ENCODE data around the gene GRIA1. TPM values are rescaled to one million over a fixed set of nuclear protein-coding genes. Genes with fewer than 3 reads are reported as not detected.

The GRIA1 gene
- total and polyA plus RNA-seq, 2 of the 13 experiments (the other 11 are each of a cell fraction or from before 2014, with no cell fraction given), result not detected

- FAIRE-seq (no peak), ATAC-seq (no peak), DNase-seq (ENCODE audit: low spot score) (no peak)
- intact Hi-C loops (cut with micrococcal nuclease; ENCODE audit: unreplicated experiment), result no loop called here
- ChIA-PET POLR2A (no interaction called here), CTCF (ENCODE audit: low intra/inter-chr PET ratio, low total read pairs) (no interaction called here)
- Histone ChIP-seq H4K20me1 (ENCODE audit: insufficient read depth, low read length) (no peaks in the 10 kb centered on the region), H3K9ac (ENCODE audit: insufficient read depth, low read depth, low read length) (no peak overlapping the region), H3K4me2 (ENCODE audit: low read depth, low read length) (no peak overlapping the region), H3K27me3 (ENCODE audit: control insufficient read depth in 1 of 2, insufficient read depth in 2 of 2, low read length in 2 of 2) (no peaks in the 10 kb centered on the region; a peak in 1 of 5 replicates), H3K36me3 (replicated peaks in 1 of 2; ENCODE audit: control insufficient read depth in 1 of 2, insufficient read depth in 2 of 2, low read length in 2 of 2) (no peaks in the 10 kb centered on the region), H2AFZ (ENCODE audit: low read length) (no peak overlapping the region), H3K4me3 (replicated peaks in 1 of 3; ENCODE audit: insufficient read depth in 1 of 3, low read depth in 2 of 3, low read length in 3 of 3) (no peak overlapping the region), H3K79me2 (ENCODE audit: insufficient read depth, low read length) (no peaks in the 10 kb centered on the region), H3K4me1 (ENCODE audit: insufficient read depth, low read length) (no peaks in the 10 kb centered on the region), H3K27ac (ENCODE audit: extremely low read length, insufficient read depth, low read length) (no peak overlapping the region), H3K9me3 (ENCODE audit: low read length) (no peaks in the 10 kb centered on the region)
- BruUV-seq (replicated peaks), result no TSS peak
- TF ChIP-seq IKZF1 (IDR thresholded peaks at IDR 0.05), result no peak
- TF ChIP-seq TBP (CRISPR knock-in tag; IDR thresholded peaks at IDR 0.05), result no peak
- in situ Hi-C loops (cut with HindIII; ENCODE audit: extremely low pct_ligation_motif_present, low pct_unique_long_range_greater_than_20kb), result no loop called here
- WGBS (ENCODE audit: low lambda C conversion rate), result 0% methylated on average over 2 of the region's 2 CpGs
Observed at GRCh38 chr5:153744751-153745150, 254.3 kb downstream of the GRIA1 start.

DNA sequence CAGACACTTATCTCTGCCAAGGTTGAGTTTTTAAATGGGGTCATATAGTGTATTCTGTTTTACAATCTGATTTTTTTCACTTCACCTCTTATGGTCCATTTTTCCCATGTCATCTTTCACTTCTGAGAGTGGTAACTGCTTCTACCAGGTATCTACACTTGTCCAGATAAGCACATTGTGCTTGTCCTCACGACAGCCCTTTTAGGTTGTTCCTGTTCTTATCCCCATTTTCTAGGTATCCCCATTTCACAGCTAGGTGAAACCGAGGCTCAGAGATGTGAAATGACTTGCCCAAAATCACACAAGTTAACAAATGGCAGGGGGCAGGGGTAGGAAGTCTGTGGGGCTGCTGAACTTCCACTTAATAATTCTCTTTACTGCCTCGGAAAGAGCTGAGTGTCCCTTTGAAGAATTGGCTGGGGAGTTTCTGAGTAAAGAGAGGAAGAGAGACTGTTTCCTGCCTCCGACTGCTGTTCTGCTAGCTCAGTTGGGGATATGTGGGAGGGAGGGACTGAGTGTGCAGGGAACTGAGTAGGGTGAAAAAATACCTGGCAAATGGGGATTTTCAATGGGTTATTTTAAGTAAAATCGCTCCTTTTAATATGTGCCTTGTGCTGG lies 255.4 kb downstream of the GRIA1 start:
- FAIRE-seq (no peak), DNase-seq (ENCODE audit: low spot score) (no peak), ATAC-seq (no peak)
- ChIA-PET POLR2A (no interaction called here), CTCF (ENCODE audit: low intra/inter-chr PET ratio, low total read pairs) (no interaction called here)
- Histone ChIP-seq H2AFZ (ENCODE audit: low read length) (no peak overlapping the region), H3K9ac (ENCODE audit: insufficient read depth, low read depth, low read length) (no peak overlapping the region), H3K27ac (ENCODE audit: extremely low read length, insufficient read depth, low read length) (no peak overlapping the region), H3K36me3 (replicated peaks in 1 of 2; ENCODE audit: control insufficient read depth in 1 of 2, insufficient read depth in 2 of 2, low read length in 2 of 2) (no peaks in the 10 kb centered on the region), H3K79me2 (ENCODE audit: insufficient read depth, low read length) (no peaks in the 10 kb centered on the region), H3K27me3 (ENCODE audit: control insufficient read depth in 1 of 2, insufficient read depth in 2 of 2, low read length in 2 of 2) (no peaks in the 10 kb centered on the region; a peak in 1 of 5 replicates), H3K4me2 (ENCODE audit: low read depth, low read length) (no peak overlapping the region), H3K4me1 (ENCODE audit: insufficient read depth, low read length) (no peaks in the 10 kb centered on the region), H3K4me3 (replicated peaks in 1 of 3; ENCODE audit: insufficient read depth in 1 of 3, low read depth in 2 of 3, low read length in 3 of 3) (no peak overlapping the region), H3K9me3 (ENCODE audit: low read length) (no peaks in the 10 kb centered on the region), H4K20me1 (ENCODE audit: insufficient read depth, low read length) (no peaks in the 10 kb centered on the region)
- TF ChIP-seq TEAD2 (CRISPR knock-in tag; IDR thresholded peaks at IDR 0.05), result no peak
- no peak for TF ChIP-seq ZNF713 (CRISPR knock-in tag; IDR thresholded peaks at IDR 0.05)
- no peak for TF ChIP-seq ZNF430 (CRISPR knock-in tag; IDR thresholded peaks at IDR 0.05)
- TF ChIP-seq E2F5 (CRISPR knock-in tag; conservative IDR thresholded peaks at IDR 0.05), result no peak
- TF ChIP-seq ATF1 (CRISPR knock-in tag; IDR thresholded peaks at IDR 0.05), result no peak
- TF ChIP-seq ZNF44 (CRISPR knock-in tag; IDR thresholded peaks at IDR 0.05), result no peak
- TF ChIP-seq, protein P1, sequence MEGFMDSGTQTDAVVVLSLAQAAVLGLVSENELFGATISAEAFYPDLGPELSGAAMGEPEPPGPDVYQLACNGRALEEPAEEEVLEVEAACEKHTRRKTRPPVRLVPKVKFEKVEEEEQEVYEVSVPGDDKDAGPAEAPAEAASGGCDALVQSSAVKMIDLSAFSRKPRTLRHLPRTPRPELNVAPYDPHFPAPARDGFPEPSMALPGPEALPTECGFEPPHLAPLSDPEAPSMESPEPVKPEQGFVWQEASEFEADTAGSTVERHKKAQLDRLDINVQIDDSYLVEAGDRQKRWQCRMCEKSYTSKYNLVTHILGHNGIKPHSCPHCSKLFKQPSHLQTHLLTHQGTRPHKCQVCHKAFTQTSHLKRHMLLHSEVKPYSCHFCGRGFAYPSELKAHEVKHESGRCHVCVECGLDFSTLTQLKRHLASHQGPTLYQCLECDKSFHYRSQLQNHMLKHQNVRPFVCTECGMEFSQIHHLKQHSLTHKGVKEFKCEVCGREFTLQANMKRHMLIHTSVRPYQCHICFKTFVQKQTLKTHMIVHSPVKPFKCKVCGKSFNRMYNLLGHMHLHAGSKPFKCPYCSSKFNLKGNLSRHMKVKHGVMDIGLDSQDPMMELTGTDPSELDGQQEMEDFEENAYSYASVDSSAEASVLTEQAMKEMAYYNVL (CRISPR knock-in tag; IDR thresholded peaks at IDR 0.05; ENCODE audit: borderline replicate concordance), result no peak
- no peak for TF ChIP-seq ZNF629 (CRISPR knock-in tag; conservative IDR thresholded peaks at IDR 0.05)
- TF ChIP-seq ZNF530 (CRISPR knock-in tag; IDR thresholded peaks at IDR 0.05; ENCODE audit: low read depth), result no peak
- no peak for TF ChIP-seq ZBTB14 (CRISPR knock-in tag; IDR thresholded peaks at IDR 0.05)
- in situ Hi-C loops (cut with HindIII; ENCODE audit: extremely low pct_ligation_motif_present, low pct_unique_long_range_greater_than_20kb), result no loop called here
- 2% methylated on average over 5 of the region's 5 CpGs for WGBS (ENCODE audit: low lambda C conversion rate)
- intact Hi-C loops (cut with micrococcal nuclease; ENCODE audit: unreplicated experiment), result no loop called here
- BruUV-seq (replicated peaks), result no TSS peak
